DOHH2 (cell line): ENCODE results near the gene IKZF2.

Experiments
- H3F3A ChIP-seq: fragments of 200-600 bp; sonication (generic), shearing (Covaris generic); 2 replicates; pipeline ENCODE4 v1.6.0; 2016; ENCODE audit warnings: antibody characterized with exemption, mild to moderate bottlenecking; ENCODE audit not compliant: control insufficient read depth, insufficient read depth
- H3K27ac ChIP-seq: fragments of 200-600 bp; sonication (generic); 2 replicates; pipeline ENCODE4 v1.5.1; 2014; ENCODE audit warnings: low read depth, mild to moderate bottlenecking, low read length, moderate library complexity
- H3K27me3 ChIP-seq: fragments of 200-600 bp; sonication (generic); 2 replicates; pipeline ENCODE4 v1.6.1; 2014; ENCODE audit warnings: mild to moderate bottlenecking, low read length, mixed read lengths; ENCODE audit not compliant: control insufficient read depth
- H3K36me3 ChIP-seq: fragments of 200-600 bp; sonication (generic); 2 replicates; pipeline ENCODE4 v1.6.1; 2014; ENCODE audit warnings: mild to moderate bottlenecking, low read length, moderate library complexity, mixed read lengths; ENCODE audit not compliant: control insufficient read depth
- H3K4me1 ChIP-seq: fragments of 200-600 bp; sonication (generic); 2 replicates; pipeline ENCODE4 v1.6.1; 2014; ENCODE audit warnings: mild to moderate bottlenecking, low read length, mixed read lengths; ENCODE audit not compliant: control insufficient read depth
- H3K4me2 ChIP-seq: fragments of 200-600 bp; sonication (generic); 2 replicates; pipeline ENCODE4 v1.6.0; 2014; ENCODE audit warnings: mild to moderate bottlenecking, low read length, moderate library complexity
- H3K4me3 ChIP-seq: fragments of 200-600 bp; sonication (generic); 2 replicates; pipeline ENCODE4 v1.5.1; 2014; ENCODE audit warnings: mild to moderate bottlenecking, low read length, mixed read lengths
- H3K79me2 ChIP-seq: fragments of 200-600 bp; sonication (generic); 2 replicates; pipeline ENCODE4 v1.6.1; 2014; ENCODE audit warnings: mild to moderate bottlenecking, low read length, mixed read lengths; ENCODE audit not compliant: control insufficient read depth
- H3K9me2 ChIP-seq: fragments of 200-600 bp; sonication (generic); replicated peaks from 2 replicates; pipeline ENCODE4 v1.6.1; 2014; ENCODE audit warnings: mild to moderate bottlenecking, low read length, mixed read lengths; ENCODE audit not compliant: control insufficient read depth
- H3K9me3 ChIP-seq: fragments of 200-600 bp; sonication (generic); 2 replicates; pipeline ENCODE4 v1.6.1; 2014; ENCODE audit warnings: antibody characterized with exemption, low read length, mixed read lengths; ENCODE audit not compliant: control insufficient read depth, insufficient read depth
- H4K20me1 ChIP-seq: fragments of 200-600 bp; sonication (generic); 2 replicates; pipeline ENCODE4 v1.6.0; 2014; ENCODE audit warnings: low read depth, mild to moderate bottlenecking, antibody characterized with exemption, low read length, moderate library complexity; ENCODE audit not compliant: control insufficient read depth, insufficient read depth
- CTCF ChIP-seq: fragments of 200-600 bp; sonication (generic); IDR thresholded peaks from one replicate; pipeline ENCODE4 v1.5.1; 2014; ENCODE audit warnings: antibody characterized with exemption, mild to moderate bottlenecking, low read depth, low read length; ENCODE audit not compliant: poor library complexity, severe bottlenecking
- EZH2phosphoT487 ChIP-seq: fragments of 200-600 bp; sonication (generic); IDR thresholded peaks from 2 replicates; pipeline ENCODE4 v1.6.1; 2017; ENCODE audit warnings: borderline replicate concordance, mild to moderate bottlenecking, antibody characterized with exemption, low read length, moderate library complexity, mixed read lengths

Gene IKZF2

GRCh38 chr2:212979046-212979612 lies 172.3 kb downstream of the IKZF2 start:
- Histone ChIP-seq H3F3A (no peaks in the 10 kb centered on the region), H3K9me3 (no peaks in the 10 kb centered on the region), H3K4me1 (no peaks in the 10 kb centered on the region), H3K4me2 (no peak overlapping the region), H3K9me2 (no peaks in the 10 kb centered on the region), H3K27me3 (no peaks in the 10 kb centered on the region), H4K20me1 (no peaks in the 10 kb centered on the region), H3K36me3 (no peaks in the 10 kb centered on the region), H3K79me2 (no peaks in the 10 kb centered on the region), H3K4me3 (no peak overlapping the region), H3K27ac (no peak overlapping the region)
- TF ChIP-seq CTCF (no peak), EZH2phosphoT487 (no peak)

- H3K9me3 ChIP-seq: no peaks in the 10 kb centered on the region
- H4K20me1 ChIP-seq: no peaks in the 10 kb centered on the region
- no peak overlapping the region for H3K4me2 ChIP-seq
- TF ChIP-seq CTCF (no peak), EZH2phosphoT487 (no peak)
- no peaks in the 10 kb centered on the region for H3K27me3 ChIP-seq
- no peak overlapping the region for H3K27ac ChIP-seq
- no peak overlapping the region for H3K4me3 ChIP-seq
- H3K4me1 ChIP-seq: no peaks in the 10 kb centered on the region
- no peaks in the 10 kb centered on the region for H3K9me2 ChIP-seq
- no peaks in the 10 kb centered on the region for H3K79me2 ChIP-seq
- H3F3A ChIP-seq: no peaks in the 10 kb centered on the region
- no peaks in the 10 kb centered on the region for H3K36me3 ChIP-seq
These were observed 174.3 kb downstream of the IKZF2 start for GRCh38 chr2:212977152-212977551.

GRCh38 chr2:212975333-212975732 lies 176.1 kb downstream of the IKZF2 start:
- no peaks in the 10 kb centered on the region for H3K4me1 ChIP-seq
- H3K4me2 ChIP-seq: no peak overlapping the region
- H3K9me2 ChIP-seq: no peaks in the 10 kb centered on the region
- no peaks in the 10 kb centered on the region for H3K79me2 ChIP-seq
- no peaks in the 10 kb centered on the region for H3K36me3 ChIP-seq
- H3F3A ChIP-seq: no peaks in the 10 kb centered on the region
- no peak overlapping the region for H3K27ac ChIP-seq
- no peak overlapping the region for H3K4me3 ChIP-seq
- H4K20me1 ChIP-seq: no peaks in the 10 kb centered on the region
- TF ChIP-seq CTCF (no peak), EZH2phosphoT487 (no peak)
- H3K9me3 ChIP-seq: no peaks in the 10 kb centered on the region
- H3K27me3 ChIP-seq: no peaks in the 10 kb centered on the region

GRCh38 chr2:212974692-212975091 lies 176.7 kb downstream of the IKZF2 start:
- no peaks in the 10 kb centered on the region for H3K36me3 ChIP-seq
- no peak overlapping the region for H3K4me3 ChIP-seq
- no peaks in the 10 kb centered on the region for H3F3A ChIP-seq
- TF ChIP-seq EZH2phosphoT487: no peak
- no peak for TF ChIP-seq CTCF
- H3K4me1 ChIP-seq: no peaks in the 10 kb centered on the region
- H3K9me2 ChIP-seq: no peaks in the 10 kb centered on the region
- H3K4me2 ChIP-seq: no peak overlapping the region
- H4K20me1 ChIP-seq: no peaks in the 10 kb centered on the region
- H3K27ac ChIP-seq: no peak overlapping the region
- no peaks in the 10 kb centered on the region for H3K79me2 ChIP-seq
- no peaks in the 10 kb centered on the region for H3K9me3 ChIP-seq
- no peaks in the 10 kb centered on the region for H3K27me3 ChIP-seq
